GM21786 (cell line): ENCODE results near the gene DDIAS.
"Not testable (repeated sequence)": the region's sequence is repeated elsewhere in the genome, so short reads cannot be mapped to it uniquely, and the experiment has no call there.

Experiments used
- ATAC-seq: cut with Tn5 transposase; IDR thresholded peaks from one replicate; pipeline ENCODE4 v1.9.1; 2021; ENCODE audit not compliant: unreplicated experiment

DDIAS gene, protein sequence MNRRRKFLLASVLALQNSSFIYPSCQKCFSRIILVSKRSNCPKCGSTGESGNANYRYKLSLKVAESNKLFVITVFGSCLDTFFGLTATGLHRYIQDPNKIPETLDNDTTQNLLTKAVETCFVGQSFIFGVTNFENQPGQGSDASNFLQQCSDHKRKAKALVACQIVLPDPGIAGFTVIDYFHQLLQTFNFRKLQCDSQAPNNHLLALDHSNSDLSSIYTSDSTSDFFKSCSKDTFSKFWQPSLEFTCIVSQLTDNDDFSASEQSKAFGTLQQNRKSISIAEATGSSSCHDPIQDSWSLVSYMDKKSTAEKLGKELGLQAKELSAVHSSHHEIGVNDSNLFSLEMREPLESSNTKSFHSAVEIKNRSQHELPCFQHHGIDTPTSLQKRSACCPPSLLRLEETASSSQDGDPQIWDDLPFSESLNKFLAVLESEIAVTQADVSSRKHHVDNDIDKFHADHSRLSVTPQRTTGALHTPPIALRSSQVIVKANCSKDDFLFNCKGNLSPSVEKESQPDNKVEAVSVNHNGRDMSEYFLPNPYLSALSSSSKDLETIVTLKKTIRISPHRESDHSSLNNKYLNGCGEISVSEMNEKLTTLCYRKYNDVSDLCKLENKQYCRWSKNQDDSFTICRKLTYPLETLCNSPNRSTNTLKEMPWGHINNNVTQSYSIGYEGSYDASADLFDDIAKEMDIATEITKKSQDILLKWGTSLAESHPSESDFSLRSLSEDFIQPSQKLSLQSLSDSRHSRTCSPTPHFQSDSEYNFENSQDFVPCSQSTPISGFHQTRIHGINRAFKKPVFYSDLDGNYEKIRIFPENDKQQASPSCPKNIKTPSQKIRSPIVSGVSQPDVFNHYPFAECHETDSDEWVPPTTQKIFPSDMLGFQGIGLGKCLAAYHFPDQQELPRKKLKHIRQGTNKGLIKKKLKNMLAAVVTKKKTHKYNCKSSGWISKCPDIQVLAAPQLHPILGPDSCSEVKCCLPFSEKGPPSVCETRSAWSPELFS

GRCh38 chr11:82901165-82901921, at the start of gene DDIAS:
DDIAS (plus strand) TSS chr11:82901736; CDS start chr11:82914739, 13,003 bp downstream.
- peak; percentile 75 for ATAC-seq

- no peak for ATAC-seq
These were observed 47.3 kb upstream of the DDIAS start for GRCh38 chr11:82854242-82854641.

GRCh38 chr11:82854916-82855315, 46.6 kb upstream of the DDIAS start:
- ATAC-seq = not testable (repeated sequence)

- ATAC-seq = no peak
These were observed 45.9 kb upstream of the DDIAS start for GRCh38 chr11:82855616-82856015.

- ATAC-seq = no peak
These were observed 44.4 kb upstream of the DDIAS start for GRCh38 chr11:82857145-82857544.

DNA sequence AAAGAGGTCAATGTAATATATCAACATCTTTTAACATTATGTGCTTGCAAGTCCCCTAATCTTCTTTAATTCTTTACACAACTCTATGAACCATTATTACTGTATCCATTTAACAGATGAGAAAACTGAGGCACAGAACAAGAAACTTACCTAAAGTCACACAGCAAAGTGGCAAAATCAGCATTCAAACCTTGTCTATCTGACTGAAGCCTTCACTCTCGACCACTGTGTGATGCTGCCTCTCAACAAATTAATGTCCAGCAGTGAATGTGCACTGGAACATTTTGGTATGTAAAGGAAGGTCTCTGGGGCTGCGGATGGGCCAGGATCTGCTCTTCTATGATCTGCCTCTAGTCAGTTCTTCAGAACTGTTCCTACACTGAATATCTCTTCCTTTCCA, 43.4 kb upstream of the DDIAS start:
- no peak for ATAC-seq

GRCh38 chr11:82858556-82859091, 42.9 kb upstream of the DDIAS start:
- no peak for ATAC-seq

DNA sequence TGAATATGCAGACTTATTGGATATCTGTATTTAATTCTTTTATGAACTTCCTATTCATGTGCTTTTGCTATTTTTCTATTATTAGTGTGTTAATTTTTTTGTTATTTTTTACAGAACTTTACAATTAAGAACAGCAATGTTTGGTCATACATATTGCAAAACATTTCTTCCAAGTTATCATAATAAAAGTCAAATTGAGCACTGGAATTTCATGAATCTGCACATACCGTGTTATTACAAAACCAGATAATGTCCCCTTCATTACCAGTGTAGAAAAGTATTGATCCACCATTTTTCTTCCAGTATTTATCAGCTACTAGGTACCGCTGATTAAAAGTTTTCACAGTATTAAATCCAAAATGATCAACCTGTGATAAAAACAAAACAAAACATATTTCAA, 41.8 kb upstream of the DDIAS start:
- no peak for ATAC-seq

DNA sequence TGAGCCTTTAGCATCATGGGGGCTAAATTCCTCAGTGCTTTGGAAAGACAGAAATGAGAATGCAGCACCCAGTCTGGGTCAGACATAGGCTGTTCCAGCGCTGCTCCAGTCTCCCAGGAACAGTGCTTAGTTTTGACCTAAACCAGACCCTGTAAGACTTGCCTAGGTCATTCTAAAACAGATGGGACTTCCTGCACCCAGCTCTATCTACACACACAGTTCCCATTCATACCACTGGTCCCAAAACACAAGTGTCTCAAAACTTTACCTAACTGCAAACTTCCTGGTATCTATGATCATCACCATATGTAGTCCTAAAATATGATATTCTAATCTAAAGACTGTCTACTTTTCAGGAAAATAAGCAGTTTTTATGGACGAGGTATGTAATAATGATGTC, 39.2 kb upstream of the DDIAS start:
- ATAC-seq = no peak

GRCh38 chr11:82863209-82863608, 38.3 kb upstream of the DDIAS start:
- peak; percentile 55 for ATAC-seq

- peak; percentile 37 for ATAC-seq
These were observed 37.3 kb upstream of the DDIAS start for GRCh38 chr11:82864268-82864667.

DNA sequence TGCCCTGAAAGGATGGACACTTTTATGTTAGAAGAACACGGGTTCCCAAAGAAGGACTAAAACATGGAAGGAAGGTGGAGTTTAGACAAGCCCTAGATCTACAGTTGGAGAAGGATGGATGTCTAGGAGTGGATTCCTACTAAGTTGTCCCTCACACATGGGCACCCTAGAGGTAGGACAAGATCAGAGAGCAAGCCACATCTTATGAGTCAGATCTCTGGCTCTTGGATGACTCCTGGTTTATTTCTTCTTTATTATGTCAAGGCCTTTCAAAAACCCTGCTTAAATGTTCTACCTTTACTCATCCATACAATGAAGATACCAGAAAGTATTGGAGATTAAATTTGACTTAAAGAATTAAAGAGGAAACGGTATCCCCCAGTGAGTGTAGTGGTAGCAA, 35.7 kb upstream of the DDIAS start:
- no peak for ATAC-seq

- peak; percentile 47 for ATAC-seq
These were observed 33.9 kb upstream of the DDIAS start for GRCh38 chr11:82867495-82868082.

DNA sequence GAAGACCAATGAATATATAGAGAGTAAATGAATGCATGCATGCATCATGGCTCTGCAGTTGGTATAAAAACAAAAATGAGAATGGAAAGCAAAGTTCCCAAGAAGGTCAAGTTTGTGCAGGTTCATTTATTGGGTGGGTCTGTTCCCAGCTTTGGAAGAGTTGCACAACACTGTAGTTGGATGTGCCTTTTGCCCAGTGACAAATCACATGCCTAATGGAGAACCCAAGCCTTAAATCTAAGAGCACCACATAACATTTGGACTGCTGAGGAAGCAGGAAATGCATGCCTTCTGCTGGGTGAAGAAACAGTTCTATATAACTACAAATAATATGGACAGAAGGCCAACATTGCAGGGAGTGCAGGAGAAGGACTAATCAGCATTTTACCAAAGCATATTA, 31.9 kb upstream of the DDIAS start:
- no peak for ATAC-seq

GRCh38 chr11:82871646-82872045, 29.9 kb upstream of the DDIAS start:
- no peak for ATAC-seq

DNA sequence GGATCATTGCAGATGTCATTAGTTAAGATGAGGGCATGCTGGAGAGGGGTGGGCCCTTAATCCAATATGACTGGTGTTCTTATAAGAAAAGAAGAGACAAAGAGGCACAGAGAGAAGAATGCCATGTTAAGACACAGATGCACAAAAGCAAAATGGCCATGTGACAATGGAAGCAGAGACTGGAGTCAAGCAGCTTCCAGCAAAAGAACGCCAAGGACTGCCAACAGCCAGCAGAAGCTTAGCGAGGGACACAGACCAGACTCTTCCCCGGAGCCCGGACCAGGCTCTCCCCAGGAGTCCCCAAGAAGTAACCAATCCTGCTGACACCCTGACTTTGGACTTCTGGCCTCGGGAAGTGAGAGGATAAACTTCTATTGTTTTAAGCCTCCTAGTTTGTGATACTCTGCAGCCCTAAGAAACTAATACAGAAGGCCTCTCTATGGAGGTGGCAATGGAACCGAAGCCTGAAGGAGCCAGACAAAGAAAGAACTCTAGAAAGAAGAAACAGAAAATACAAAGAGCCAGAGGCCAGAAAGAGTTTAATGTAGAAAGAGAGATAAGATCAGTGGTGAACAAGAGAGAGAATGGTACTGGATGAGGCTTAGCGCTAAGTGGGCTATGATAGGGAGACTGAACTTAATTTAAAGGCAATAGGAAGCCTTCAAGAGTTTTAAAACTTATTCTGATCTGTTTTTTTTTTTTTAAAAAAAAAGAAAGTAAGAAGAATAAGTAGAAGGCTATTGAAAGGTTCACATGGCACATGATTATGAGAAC, 29.0 kb upstream of the DDIAS start:
- ATAC-seq = no peak

DNA sequence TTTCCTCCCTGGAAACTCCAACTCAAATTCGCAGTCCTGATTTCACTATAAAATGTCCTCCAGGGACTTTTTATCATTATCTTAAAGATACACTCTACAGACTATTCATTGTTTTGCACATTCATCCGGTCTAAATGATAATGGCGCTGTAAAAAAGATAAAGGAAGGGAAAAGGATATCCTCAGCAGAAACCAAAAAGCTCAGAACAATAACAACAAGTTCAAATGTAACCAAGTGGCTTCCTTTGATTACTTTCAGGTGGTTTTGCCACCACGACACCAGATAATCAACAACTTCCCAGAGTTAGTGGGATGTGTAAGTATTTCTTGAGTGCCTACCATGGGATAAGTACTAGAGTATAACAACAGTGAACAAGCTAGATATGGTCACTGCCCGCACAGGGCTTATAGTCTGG, 27.6 kb upstream of the DDIAS start:
- ATAC-seq = no peak

DNA sequence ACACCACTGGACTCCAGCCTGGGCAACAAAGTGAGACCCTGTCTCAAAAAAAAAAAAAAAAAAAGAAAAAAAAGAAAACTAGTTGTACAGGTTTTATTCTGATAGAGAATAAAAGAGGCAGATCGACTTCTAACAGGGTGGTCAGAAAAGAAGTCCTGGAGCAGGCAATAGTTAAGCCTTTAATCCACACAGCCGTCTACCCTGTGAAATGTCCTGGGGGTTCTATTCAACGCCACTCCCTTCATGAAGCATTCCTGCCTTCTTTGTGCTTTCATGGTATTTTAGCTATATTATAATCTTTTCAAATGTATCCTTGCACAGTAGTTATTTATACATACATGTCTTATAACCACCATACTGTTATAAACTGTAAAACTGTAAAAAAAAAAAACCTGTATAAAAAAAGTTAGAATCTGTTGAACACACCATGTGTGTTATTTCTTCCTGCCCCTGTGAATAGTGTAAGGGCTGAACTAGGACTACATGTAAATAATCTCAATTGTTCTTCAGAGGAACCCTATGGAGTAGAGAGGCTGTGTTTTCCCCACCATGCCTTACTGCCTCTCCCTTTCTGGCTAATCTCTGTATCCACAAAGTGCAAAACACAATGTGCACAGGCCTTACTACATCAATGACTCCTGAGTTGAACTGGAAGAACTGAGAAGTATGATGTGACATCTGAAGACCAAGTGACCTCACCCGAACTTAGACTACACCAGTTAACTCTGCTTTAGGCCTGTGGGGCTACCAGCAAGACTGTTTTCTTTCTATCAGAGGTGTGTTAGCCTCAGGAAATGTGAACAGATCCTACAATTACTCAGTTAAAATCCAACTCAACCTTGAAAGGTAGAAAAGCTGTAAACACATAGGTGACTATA, 26.7 kb upstream of the DDIAS start:
- ATAC-seq = no peak

DNA sequence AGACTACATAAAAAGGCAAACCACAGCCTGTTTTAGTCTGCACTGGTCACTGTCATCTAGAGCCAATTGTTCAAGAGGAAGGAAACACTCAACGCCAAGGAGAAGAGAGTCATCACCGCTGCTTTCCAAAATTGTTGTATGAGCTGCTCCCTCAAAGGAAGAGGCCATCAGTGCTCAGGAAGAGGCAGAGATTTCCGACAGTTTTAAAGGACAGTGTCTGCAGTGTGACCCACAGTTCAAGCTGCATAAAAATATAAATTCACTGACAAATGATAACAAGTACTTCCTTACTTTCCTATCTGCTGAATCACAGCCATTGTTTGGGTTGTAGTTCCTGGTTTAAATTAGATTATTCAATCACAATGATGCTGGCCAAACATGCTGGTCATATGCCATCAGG, 17.7 kb upstream of the DDIAS start:
- ATAC-seq = no peak
